ENCODE measurements around the gene FYCO1. TPM values are rescaled to one million over a fixed set of nuclear protein-coding genes. Genes with fewer than 3 reads are reported as not detected.

Gene FYCO1
- total and polyA plus RNA-seq, 9 of the 15 experiments (the other 6 are each of a cell fraction or from before 2014, with no cell fraction given) = 2.1 to 13.8 (median 7.4) TPM

GRCh38 chr3:45960289-45960688, 35.3 kb downstream of the FYCO1 start (continued):
- TF ChIP-seq REST (IDR thresholded peaks at IDR 0.05; ENCODE audit: borderline replicate concordance) (no peak), REST (CRISPR knock-in tag; IDR thresholded peaks at IDR 0.05; ENCODE audit: low read depth) (no peak), POLR3G (IDR thresholded peaks at IDR 0.05; ENCODE audit: extremely low read depth, insufficient read length, insufficient replicate concordance) (no peak)

Data from K562 (cell line).